ENCODE measurements around the gene OBSCN. TPM values are rescaled to one million over a fixed set of nuclear protein-coding genes. Genes with fewer than 3 reads are reported as not detected.

Gene OBSCN
- total and polyA plus RNA-seq, 11 donors: 155 to 524 (median 354) TPM

DNA sequence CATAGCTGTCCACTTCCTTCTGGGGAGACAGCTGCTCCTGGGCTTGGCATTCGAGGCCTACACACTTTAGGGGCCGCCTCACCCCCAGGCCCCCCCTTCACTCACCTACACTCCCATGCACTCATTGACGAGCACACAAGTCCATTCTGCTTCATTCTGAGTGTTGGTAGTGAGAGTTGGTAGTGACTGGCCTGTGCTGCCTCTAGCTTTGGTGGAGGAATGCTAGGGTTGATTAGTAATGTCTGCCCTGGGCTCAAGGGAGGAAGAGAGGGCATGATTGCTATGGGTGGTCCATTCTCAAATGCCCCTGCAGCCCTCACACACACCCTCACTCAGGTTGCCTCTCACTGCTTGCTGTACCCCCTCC is 168.4 kb downstream of the OBSCN start:
- Histone ChIP-seq H3K4me1 (peaks cover 11 to 70% (median 33%) of the 10 kb centered on the region in 12 donors), H3K36me3 (peaks cover 0 to 13% (median 0%) of the 10 kb centered on the region in 9 donors)
- 80 to 87% (median 82%) methylated on average over 3 of the region's 3 CpGs for WGBS, 4 donors

DNA sequence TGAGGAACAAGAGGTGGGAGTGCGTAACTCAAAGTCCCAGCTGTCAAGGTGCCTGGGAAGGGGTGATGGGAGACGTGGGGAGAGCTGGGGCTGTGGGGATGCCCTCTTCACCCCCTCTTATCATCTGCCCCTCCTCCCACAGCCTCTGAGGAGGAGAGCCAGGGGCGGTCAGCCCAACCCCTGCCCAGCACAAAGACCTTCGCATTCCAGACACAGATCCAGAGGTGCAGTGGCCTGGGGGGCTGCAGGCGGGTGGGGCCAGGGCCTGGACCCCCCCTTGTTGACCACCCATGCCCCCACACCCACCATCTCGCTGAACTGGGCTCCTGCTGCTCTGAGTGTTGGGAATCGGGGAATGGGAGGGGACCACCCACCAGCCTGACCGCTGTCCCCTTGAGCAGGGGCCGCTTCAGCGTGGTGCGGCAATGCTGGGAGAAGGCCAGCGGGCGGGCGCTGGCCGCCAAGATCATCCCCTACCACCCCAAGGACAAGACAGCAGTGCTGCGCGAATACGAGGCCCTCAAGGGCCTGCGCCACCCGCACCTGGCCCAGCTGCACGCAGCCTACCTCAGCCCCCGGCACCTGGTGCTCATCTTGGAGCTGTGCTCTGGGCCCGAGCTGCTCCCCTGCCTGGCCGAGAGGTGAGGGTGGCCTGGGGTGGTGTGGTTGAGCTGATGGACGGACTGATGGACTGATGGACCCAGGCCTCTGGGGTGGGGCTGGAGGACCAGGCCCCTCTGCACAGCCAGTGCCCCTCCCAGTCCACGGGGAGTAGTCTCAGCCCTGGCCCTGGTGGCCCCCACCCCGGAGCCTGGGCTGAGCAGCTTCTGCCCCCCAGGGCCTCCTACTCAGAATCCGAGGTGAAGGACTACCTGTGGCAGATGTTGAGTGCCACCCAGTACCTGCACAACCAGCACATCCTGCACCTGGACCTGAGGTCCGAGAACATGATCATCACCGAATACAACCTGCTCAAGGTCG is 169.1 kb downstream of the OBSCN start:
- ATAC-seq (no peak), DNase-seq (peak in 2 of 5 donors; percentile 26 to 58)
- no peak for TF ChIP-seq POLR2A (IDR thresholded peaks at IDR 0.05)
- TF ChIP-seq CTCF (IDR thresholded peaks at IDR 0.05): no peak
- no peak overlapping the region for H3K4me3 ChIP-seq
- H3K27me3 ChIP-seq: peaks cover 0 to 15% (median 0%) of the 10 kb centered on the region in 9 donors
- peaks cover 11 to 65% (median 31%) of the 10 kb centered on the region in 12 donors for H3K4me1 ChIP-seq
- H3K27ac ChIP-seq: peak overlapping the region in 4 of 12 donors; percentile 78 to 96 (median 90)
- WGBS, 4 donors: 78 to 89% (median 83%) methylated on average over 13 to 31 of the region's 31 CpGs
- H3K9me3 ChIP-seq: no peaks in the 10 kb centered on the region
- intact Hi-C loops (cut with DNase I): loop anchor here in 1 of 10 donors (10.0 kb wide), 1 partner anchor 242 kb away; no protein-coding TSS in a partner anchor
- peaks cover 0 to 13% (median 0%) of the 10 kb centered on the region in 9 donors for H3K36me3 ChIP-seq

More for the DNA sequence above, 168.4 kb downstream of the OBSCN start:
- DNase-seq: peak in 2 of 5 donors; percentile 19 to 21
- no peak for ATAC-seq
- intact Hi-C loops (cut with DNase I): loop anchor here in 1 of 10 donors (10.0 kb wide), 1 partner anchor 241 kb away; no protein-coding TSS in a partner anchor
- Histone ChIP-seq H3K27ac (peak overlapping the region in 5 of 12 donors; percentile 62 to 96 (median 86)), H3K4me3 (no peak overlapping the region), H3K9me3 (no peaks in the 10 kb centered on the region), H3K27me3 (peaks cover 0 to 15% (median 0%) of the 10 kb centered on the region in 9 donors)
- TF ChIP-seq POLR2A (IDR thresholded peaks at IDR 0.05) (no peak), CTCF (IDR thresholded peaks at IDR 0.05) (no peak)

GRCh38 chr1:228377664-228378089 is 169.8 kb downstream of the OBSCN start:
- DNase-seq (no peak), ATAC-seq (no peak)
- Histone ChIP-seq H3K4me3 (peak overlapping the region in 5 of 12 donors; percentile 17 to 59 (median 49)), H3K36me3 (peaks cover 0 to 13% (median 0%) of the 10 kb centered on the region in 9 donors), H3K27me3 (peaks cover 0 to 15% (median 0%) of the 10 kb centered on the region in 9 donors), H3K9me3 (no peaks in the 10 kb centered on the region), H3K4me1 (peaks cover 11 to 57% (median 27%) of the 10 kb centered on the region in 12 donors), H3K27ac (peak overlapping the region in 4 of 12 donors; percentile 9 to 95 (median 56))
- intact Hi-C loops (cut with DNase I): loop anchor here in 1 of 10 donors (10.0 kb wide), 1 partner anchor 243 kb away; no protein-coding TSS in a partner anchor
- TF ChIP-seq CTCF (IDR thresholded peaks at IDR 0.05): no peak
- TF ChIP-seq POLR2A (IDR thresholded peaks at IDR 0.05): no peak
- WGBS, 4 donors: 64 to 72% (median 66%) methylated on average over 3 to 5 of the region's 5 CpGs

Data from heart left ventricle (tissue), 16 donors.